ENCODE data around the gene PIP5K1C. TPM values are rescaled to one million over a fixed set of nuclear protein-coding genes. Genes with fewer than 3 reads are reported as not detected.

PIP5K1C gene
- total RNA-seq, 6 experiments from 2014 or later, result 73.8 to 95.6 (median 78.7) TPM

- no peaks in the 10 kb centered on the region for H3K36me3 Mint-ChIP-seq (ENCODE audit: low read depth)
- no peak overlapping the region for H3K27ac Mint-ChIP-seq
- no peak for DNase-seq
- H3K27me3 Mint-ChIP-seq (ENCODE audit: insufficient read depth), result peaks cover 17% of the 10 kb centered on the region; the same call in 1 of the 2 replicates
- H3K4me1 Mint-ChIP-seq (ENCODE audit: low read depth), result peaks cover 8% of the 10 kb centered on the region; the same call in 1 of the 2 replicates
- TF ChIP-seq, protein P1, sequence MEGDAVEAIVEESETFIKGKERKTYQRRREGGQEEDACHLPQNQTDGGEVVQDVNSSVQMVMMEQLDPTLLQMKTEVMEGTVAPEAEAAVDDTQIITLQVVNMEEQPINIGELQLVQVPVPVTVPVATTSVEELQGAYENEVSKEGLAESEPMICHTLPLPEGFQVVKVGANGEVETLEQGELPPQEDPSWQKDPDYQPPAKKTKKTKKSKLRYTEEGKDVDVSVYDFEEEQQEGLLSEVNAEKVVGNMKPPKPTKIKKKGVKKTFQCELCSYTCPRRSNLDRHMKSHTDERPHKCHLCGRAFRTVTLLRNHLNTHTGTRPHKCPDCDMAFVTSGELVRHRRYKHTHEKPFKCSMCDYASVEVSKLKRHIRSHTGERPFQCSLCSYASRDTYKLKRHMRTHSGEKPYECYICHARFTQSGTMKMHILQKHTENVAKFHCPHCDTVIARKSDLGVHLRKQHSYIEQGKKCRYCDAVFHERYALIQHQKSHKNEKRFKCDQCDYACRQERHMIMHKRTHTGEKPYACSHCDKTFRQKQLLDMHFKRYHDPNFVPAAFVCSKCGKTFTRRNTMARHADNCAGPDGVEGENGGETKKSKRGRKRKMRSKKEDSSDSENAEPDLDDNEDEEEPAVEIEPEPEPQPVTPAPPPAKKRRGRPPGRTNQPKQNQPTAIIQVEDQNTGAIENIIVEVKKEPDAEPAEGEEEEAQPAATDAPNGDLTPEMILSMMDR (IDR thresholded peaks at IDR 0.05), result no peak
- H3K9me3 Mint-ChIP-seq, result no peaks in the 10 kb centered on the region
- H3K4me3 Mint-ChIP-seq, result no peak overlapping the region
Measured at GRCh38 chr19:3720349-3720917, 20.2 kb upstream of the PIP5K1C start.

DNA sequence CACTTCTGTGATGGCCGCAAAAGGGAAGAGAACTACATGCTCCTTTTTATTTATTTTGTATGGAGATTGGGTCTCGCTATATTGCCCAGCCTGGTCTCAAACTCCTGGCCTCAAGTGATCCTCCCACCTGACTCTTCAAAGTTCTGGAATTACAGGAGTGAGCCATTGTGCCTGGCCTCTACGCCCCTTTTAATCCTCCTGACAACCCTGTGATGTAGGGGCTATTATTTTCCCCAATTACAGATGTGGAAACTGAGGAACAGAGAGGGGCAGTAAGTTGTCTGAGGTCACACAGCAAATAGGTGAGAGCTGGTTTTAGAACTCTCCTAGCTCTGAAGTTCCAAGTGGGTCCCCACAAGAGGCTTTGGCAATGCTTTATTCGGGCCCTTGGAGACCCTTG, 19.6 kb upstream of the PIP5K1C start:
- Mint-ChIP-seq H3K27ac (no peak overlapping the region), H3K27me3 (ENCODE audit: insufficient read depth) (peaks cover 14% of the 10 kb centered on the region; the same call in 1 of the 2 replicates), H3K9me3 (no peaks in the 10 kb centered on the region), H3K4me3 (no peak overlapping the region), H3K36me3 (ENCODE audit: low read depth) (no peaks in the 10 kb centered on the region), H3K4me1 (ENCODE audit: low read depth) (peaks cover 8% of the 10 kb centered on the region; the same call in 1 of the 2 replicates)
- no peak for DNase-seq
- TF ChIP-seq, protein P1 (IDR thresholded peaks at IDR 0.05), result no peak

- Mint-ChIP-seq H3K27ac (no peak overlapping the region), H3K4me3 (no peak overlapping the region), H3K36me3 (ENCODE audit: low read depth) (no peaks in the 10 kb centered on the region), H3K4me1 (ENCODE audit: low read depth) (peaks cover 14% of the 10 kb centered on the region; the same call in 1 of the 2 replicates), H3K9me3 (no peaks in the 10 kb centered on the region), H3K27me3 (ENCODE audit: insufficient read depth) (peaks cover 12% of the 10 kb centered on the region)
- TF ChIP-seq, protein P1 (IDR thresholded peaks at IDR 0.05), result no peak
- no peak for DNase-seq
Measured at GRCh38 chr19:3716147-3716668, 15.9 kb upstream of the PIP5K1C start.

DNA sequence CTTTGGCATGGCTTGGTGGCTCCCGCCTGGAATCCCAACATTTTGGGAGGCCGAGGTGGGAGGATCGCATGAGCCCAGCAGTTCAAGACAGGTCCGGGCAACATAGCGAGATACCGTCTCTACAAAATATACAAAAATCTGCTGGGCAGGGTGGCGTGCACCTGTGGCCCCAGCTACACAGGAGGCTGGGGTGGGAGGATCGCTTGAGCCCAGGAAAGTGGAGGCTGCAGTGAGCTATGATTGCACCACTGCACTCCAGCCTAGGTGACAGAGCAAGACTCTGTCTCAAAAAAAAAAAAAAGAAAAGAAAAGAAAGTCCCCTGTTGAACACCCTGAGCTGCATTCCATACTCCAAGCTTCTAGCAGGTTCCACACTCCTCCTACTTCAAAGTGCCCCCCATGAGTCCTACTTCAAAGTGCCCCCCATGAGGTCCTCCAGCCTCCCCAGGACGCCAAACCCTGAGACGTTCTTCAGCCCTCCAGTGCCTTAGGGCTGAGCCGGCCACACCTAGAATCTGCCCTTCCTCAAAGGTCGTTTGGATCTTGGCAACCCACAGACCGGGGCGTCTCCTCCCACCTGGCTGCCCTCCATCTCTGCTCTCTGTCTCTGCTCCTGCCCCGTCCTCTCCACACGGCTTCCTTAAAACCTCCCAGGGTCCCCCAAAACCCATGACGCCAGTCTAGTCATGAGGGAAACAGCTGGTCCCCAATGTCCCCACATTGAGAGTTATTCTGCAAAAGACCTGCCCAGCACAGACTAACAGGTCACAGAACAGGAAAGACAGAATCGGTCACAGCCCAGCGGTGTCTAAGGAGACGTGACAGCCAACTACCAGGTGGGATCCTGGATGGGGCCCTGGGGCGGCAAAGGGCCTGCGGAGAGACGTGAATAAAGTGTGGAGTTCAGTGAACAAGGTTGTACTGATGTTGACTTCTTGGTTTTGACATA, 12.7 kb upstream of the PIP5K1C start:
- H3K4me3 Mint-ChIP-seq, result no peak overlapping the region
- no peaks in the 10 kb centered on the region for H3K9me3 Mint-ChIP-seq
- TF ChIP-seq, protein P1 (IDR thresholded peaks at IDR 0.05), result no peak
- no peaks in the 10 kb centered on the region for H3K36me3 Mint-ChIP-seq (ENCODE audit: low read depth)
- H3K27me3 Mint-ChIP-seq (ENCODE audit: insufficient read depth), result peaks cover 12% of the 10 kb centered on the region
- DNase-seq, result no peak
- peaks cover 10% of the 10 kb centered on the region; the same call in 1 of the 2 replicates for H3K4me1 Mint-ChIP-seq (ENCODE audit: low read depth)
- H3K27ac Mint-ChIP-seq, result no peak overlapping the region

DNA sequence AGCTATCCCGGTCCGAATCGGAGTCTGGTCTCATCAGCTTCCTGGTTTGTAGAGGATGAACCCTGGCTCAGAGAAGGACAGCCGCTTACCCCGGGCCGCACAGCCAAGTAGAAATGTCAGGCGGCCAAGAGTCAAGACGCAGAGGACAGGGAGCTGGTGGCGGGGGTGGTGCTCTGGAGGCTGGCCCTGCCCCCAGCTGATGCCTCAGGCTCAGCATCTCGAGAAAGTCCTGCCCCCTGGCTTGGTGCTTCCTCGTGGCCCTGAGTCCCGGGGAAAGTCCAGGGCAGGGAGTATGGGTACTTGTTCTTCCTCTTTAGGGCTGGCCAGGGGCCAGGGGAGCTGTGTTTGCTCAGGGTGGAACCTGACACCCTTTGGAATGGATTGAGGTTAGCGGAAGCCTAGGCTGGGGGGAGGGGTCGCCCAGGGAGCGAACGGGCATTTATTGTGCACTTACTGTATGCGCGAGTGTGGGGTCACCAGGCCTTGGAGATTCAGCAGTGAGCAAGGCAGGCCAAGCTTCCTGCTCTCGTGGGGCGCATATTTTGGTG, 10.1 kb upstream of the PIP5K1C start:
- H3K4me1 Mint-ChIP-seq (ENCODE audit: low read depth), result peaks cover 10% of the 10 kb centered on the region; the same call in 1 of the 2 replicates
- peaks cover 14% of the 10 kb centered on the region for H3K27me3 Mint-ChIP-seq (ENCODE audit: insufficient read depth)
- DNase-seq, result no peak
- TF ChIP-seq, protein P1 (IDR thresholded peaks at IDR 0.05), result no peak
- H3K4me3 Mint-ChIP-seq, result no peak overlapping the region
- no peak overlapping the region for H3K27ac Mint-ChIP-seq
- no peaks in the 10 kb centered on the region for H3K9me3 Mint-ChIP-seq
- no peaks in the 10 kb centered on the region for H3K36me3 Mint-ChIP-seq (ENCODE audit: low read depth)
